MCF 10A (cell line): Measurements from ENCODE around the gene RASSF7. TPM values are rescaled to one million over a fixed set of nuclear protein-coding genes. Genes with fewer than 3 reads are reported as not detected.

Experiments
- BruUV-seq: library from RNA; stranded (reverse); fragments of 400-500 nt; replicated peaks from 2 replicates; lab custom pipeline; 2021; lab: Mats Ljungman, UMichigan
- CTCF ChIA-PET: fragments of 300-600 bp; sonication (Branson Sonifier 250); formaldehyde crosslinking; extraction: SDS; loops from one replicate; lab custom pipeline; 2021; ENCODE audit warnings: antibody characterized with exemption, inconsistent platforms; lab: Yijun Ruan, JAX
- POLR2A ChIA-PET: fragments of 300-600, 350-650 bp; sonication (Branson Sonifier 250); formaldehyde crosslinking; extraction: SDS; loops from one replicate; lab custom pipeline; 2020; ENCODE audit warnings: antibody characterized with exemption, inconsistent platforms; lab: Yijun Ruan, JAX
- DNase-seq: peaks from one replicate; pipeline ENCODE4 v3.0.0-alpha.2; 2018; ENCODE audit not compliant: unreplicated experiment
- H3K27ac Mint-ChIP-seq: one replicate; pipeline ENCODE4 v1.8.0; 2022; ENCODE audit warnings: mild to moderate bottlenecking, low read depth, mixed read lengths; ENCODE audit not compliant: unreplicated experiment
- H3K27me3 Mint-ChIP-seq: one replicate; pipeline ENCODE4 v1.8.0; 2022; ENCODE audit warnings: mixed read lengths; ENCODE audit not compliant: insufficient read depth, unreplicated experiment
- H3K36me3 Mint-ChIP-seq: one replicate; pipeline ENCODE4 v1.8.0; 2022; ENCODE audit warnings: mild to moderate bottlenecking, moderate library complexity, mixed read lengths; ENCODE audit not compliant: insufficient read depth, unreplicated experiment
- H3K4me1 Mint-ChIP-seq: one replicate; pipeline ENCODE4 v1.8.0; 2022; ENCODE audit warnings: mixed read lengths; ENCODE audit not compliant: insufficient read depth, unreplicated experiment
- H3K4me3 Mint-ChIP-seq: one replicate; pipeline ENCODE4 v1.8.0; 2022; ENCODE audit warnings: mild to moderate bottlenecking, moderate library complexity, mixed read lengths; ENCODE audit not compliant: unreplicated experiment
- H3K9me3 Mint-ChIP-seq: one replicate; pipeline ENCODE4 v1.8.0; 2022; ENCODE audit warnings: mixed read lengths; ENCODE audit not compliant: unreplicated experiment
- intact Hi-C: fragments of 100-400 bp; cut with micrococcal nuclease; formaldehyde crosslinking; loops from 2 replicates; pipeline ENCODE4 v1.14.1; 2022
- total RNA-seq: library from RNA; stranded (reverse); gene quantifications from 2 replicates; pipeline ENCODE4 v1.2.3, GENCODE V29; 2022
- TF ChIP-seq, protein P1 (sequence below): fragments of 200-600 bp; IDR thresholded peaks from one replicate; pipeline ENCODE4 v1.8.0; 2022; ENCODE audit warnings: antibody characterized with exemption, mild to moderate bottlenecking; ENCODE audit not compliant: unreplicated experiment

Gene RASSF7
- total RNA-seq, 1 experiment from 2014 or later, result 13.3 TPM

- H3K4me1 Mint-ChIP-seq, result no peaks in the 10 kb centered on the region
- no peak overlapping the region for H3K27ac Mint-ChIP-seq
- BruUV-seq, result no TSS peak
- ChIA-PET CTCF (interaction anchor here (1.4 kb wide), 1 partner anchor 8 kb away, joined by 4 read pairs; no protein-coding TSS in a partner anchor), POLR2A (interaction anchor here (1.4 kb wide), 1 partner anchor 27 kb away, joined by 9 read pairs; no protein-coding TSS in a partner anchor)
- peaks cover 62% of the 10 kb centered on the region for H3K36me3 Mint-ChIP-seq
- TF ChIP-seq, protein P1, sequence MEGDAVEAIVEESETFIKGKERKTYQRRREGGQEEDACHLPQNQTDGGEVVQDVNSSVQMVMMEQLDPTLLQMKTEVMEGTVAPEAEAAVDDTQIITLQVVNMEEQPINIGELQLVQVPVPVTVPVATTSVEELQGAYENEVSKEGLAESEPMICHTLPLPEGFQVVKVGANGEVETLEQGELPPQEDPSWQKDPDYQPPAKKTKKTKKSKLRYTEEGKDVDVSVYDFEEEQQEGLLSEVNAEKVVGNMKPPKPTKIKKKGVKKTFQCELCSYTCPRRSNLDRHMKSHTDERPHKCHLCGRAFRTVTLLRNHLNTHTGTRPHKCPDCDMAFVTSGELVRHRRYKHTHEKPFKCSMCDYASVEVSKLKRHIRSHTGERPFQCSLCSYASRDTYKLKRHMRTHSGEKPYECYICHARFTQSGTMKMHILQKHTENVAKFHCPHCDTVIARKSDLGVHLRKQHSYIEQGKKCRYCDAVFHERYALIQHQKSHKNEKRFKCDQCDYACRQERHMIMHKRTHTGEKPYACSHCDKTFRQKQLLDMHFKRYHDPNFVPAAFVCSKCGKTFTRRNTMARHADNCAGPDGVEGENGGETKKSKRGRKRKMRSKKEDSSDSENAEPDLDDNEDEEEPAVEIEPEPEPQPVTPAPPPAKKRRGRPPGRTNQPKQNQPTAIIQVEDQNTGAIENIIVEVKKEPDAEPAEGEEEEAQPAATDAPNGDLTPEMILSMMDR, result no peak
- H3K9me3 Mint-ChIP-seq, result no peaks in the 10 kb centered on the region
- intact Hi-C loops, result no loop called here
- H3K4me3 Mint-ChIP-seq, result no peak overlapping the region
- no peak for DNase-seq
- H3K27me3 Mint-ChIP-seq, result no peaks in the 10 kb centered on the region
Measured at GRCh38 chr11:605286-606129, 44.7 kb downstream of the RASSF7 start.

GRCh38 chr11:606245-606644 is 45.5 kb downstream of the RASSF7 start:
- CTCF ChIA-PET, result no interaction called here

GRCh38 chr11:607020-607780 is 46.4 kb downstream of the RASSF7 start:
- no TSS peak for BruUV-seq
- Mint-ChIP-seq H3K4me3 (no peak overlapping the region), H3K36me3 (peaks cover 55% of the 10 kb centered on the region), H3K27ac (no peak overlapping the region), H3K4me1 (no peaks in the 10 kb centered on the region), H3K9me3 (no peaks in the 10 kb centered on the region), H3K27me3 (no peaks in the 10 kb centered on the region)
- CTCF ChIA-PET, result interaction anchor here (0.7 kb wide), 1 partner anchor 191 kb away, joined by 4 read pairs; no protein-coding TSS in a partner anchor
- no peak for DNase-seq
- intact Hi-C loops, result no loop called here
- POLR2A ChIA-PET, result interaction anchor here (0.6 to 1.1 kb wide), 4 partner anchors 12 to 141 kb away, joined by 3 to 5 read pairs (median 4); no protein-coding TSS in a partner anchor
- TF ChIP-seq, protein P1, result no peak

More at GRCh38 chr11:606245-606644, 45.5 kb downstream of the RASSF7 start:
- DNase-seq, result peak; percentile 91
- H3K27ac Mint-ChIP-seq, result no peak overlapping the region
- TF ChIP-seq, protein P1, result no peak
- no peaks in the 10 kb centered on the region for H3K9me3 Mint-ChIP-seq
- POLR2A ChIA-PET, result interaction anchor here (0.6 to 1.4 kb wide), 4 partner anchors 23 to 142 kb away, joined by 3 to 9 read pairs (median 4); no protein-coding TSS in a partner anchor
- H3K27me3 Mint-ChIP-seq, result no peaks in the 10 kb centered on the region
- H3K4me1 Mint-ChIP-seq, result no peaks in the 10 kb centered on the region
- intact Hi-C loops, result no loop called here
- H3K4me3 Mint-ChIP-seq, result no peak overlapping the region
- H3K36me3 Mint-ChIP-seq, result peaks cover 61% of the 10 kb centered on the region
- BruUV-seq, result no TSS peak
